ENCODE data around the gene PIGO.

Gene PIGO

GRCh38 chr9:35107297-35108290, 11.2 kb upstream of the PIGO start:
- Histone ChIP-seq H3K27ac (replicated peaks) (no peak overlapping the region), H3K27me3 (ENCODE audit: insufficient read depth, poor library complexity, severe bottlenecking) (no peaks in the 10 kb centered on the region), H3K4me3 (replicated peaks; ENCODE audit: insufficient read depth, low read length) (no peak overlapping the region)
- DNase-seq (ENCODE audit: low read depth in 1 of 2, low spot score in 1 of 2): no peak
- no peak for TF ChIP-seq SPI1 (IDR thresholded peaks at IDR 0.05; ENCODE audit: borderline replicate concordance, low read depth)
- no peak for TF ChIP-seq POLR2AphosphoS5 (IDR thresholded peaks at IDR 0.05; ENCODE audit: low read depth)
- no peak for TF ChIP-seq REST (IDR thresholded peaks at IDR 0.05; ENCODE audit: insufficient replicate concordance, low read depth)
- no peak for TF ChIP-seq CTCF (IDR thresholded peaks at IDR 0.05; ENCODE audit: insufficient read depth, low read length)
- TF ChIP-seq GABPA (IDR thresholded peaks at IDR 0.05; ENCODE audit: low read depth): no peak

GRCh38 chr9:35106343-35106730, 9.9 kb upstream of the PIGO start:
- Histone ChIP-seq H3K27ac (replicated peaks) (no peak overlapping the region), H3K27me3 (ENCODE audit: insufficient read depth, poor library complexity, severe bottlenecking) (no peaks in the 10 kb centered on the region), H3K4me3 (replicated peaks; ENCODE audit: insufficient read depth, low read length) (no peak overlapping the region)
- no peak for DNase-seq (ENCODE audit: low read depth in 1 of 2, low spot score in 1 of 2)
- TF ChIP-seq SPI1 (IDR thresholded peaks at IDR 0.05; ENCODE audit: borderline replicate concordance, low read depth) (no peak), REST (IDR thresholded peaks at IDR 0.05; ENCODE audit: insufficient replicate concordance, low read depth) (no peak), GABPA (IDR thresholded peaks at IDR 0.05; ENCODE audit: low read depth) (no peak)

- H3K4me3 ChIP-seq (replicated peaks; ENCODE audit: insufficient read depth, low read length): no peak overlapping the region
- no peak for DNase-seq (ENCODE audit: low read depth in 1 of 2, low spot score in 1 of 2)
- H3K27me3 ChIP-seq (ENCODE audit: insufficient read depth, poor library complexity, severe bottlenecking): no peaks in the 10 kb centered on the region
- TF ChIP-seq SPI1 (IDR thresholded peaks at IDR 0.05; ENCODE audit: borderline replicate concordance, low read depth) (no peak), POLR2AphosphoS5 (IDR thresholded peaks at IDR 0.05; ENCODE audit: low read depth) (no peak), CTCF (IDR thresholded peaks at IDR 0.05; ENCODE audit: insufficient read depth, low read length) (no peak), REST (IDR thresholded peaks at IDR 0.05; ENCODE audit: insufficient replicate concordance, low read depth) (no peak), GABPA (IDR thresholded peaks at IDR 0.05; ENCODE audit: low read depth) (no peak)
- H3K27ac ChIP-seq (replicated peaks): no peak overlapping the region
Observed at GRCh38 chr9:35105571-35106342, 9.4 kb upstream of the PIGO start.

All from HL-60 (cell line).